Mesenchymal stem cell (in vitro differentiated cells and primary cell): Measurements from ENCODE around the gene LYZL4.

Source experiments
- DNase-seq: peaks from one replicate; pipeline ENCODE4 v3.0.0-alpha.2; 2013
- H2AFZ ChIP-seq: one replicate; pipeline ENCODE4 v1.6.1; 2013; ENCODE audit warnings: low read depth, mild to moderate bottlenecking, control low read depth, inconsistent platforms, low read length, moderate library complexity
- H2AK5ac ChIP-seq: 2 replicates; pipeline ENCODE4 v1.6.1; 2013; ENCODE audit warnings: low read length, moderate library complexity, mild to moderate bottlenecking, inconsistent platforms; ENCODE audit not compliant: severe bottlenecking
- H2BK120ac ChIP-seq: one replicate; pipeline ENCODE4 v1.6.1; 2013; ENCODE audit warnings: low read depth, mild to moderate bottlenecking, inconsistent platforms, low read length, moderate library complexity
- H2BK12ac ChIP-seq, 2 experiments: one replicate each; pipeline ENCODE4 v1.6.1; 2013; ENCODE audit warnings: inconsistent platforms in 2 of 2, low read length in 2 of 2, mild to moderate bottlenecking in 2 of 2, moderate library complexity in 2 of 2, control low read depth in 1 of 2
- H2BK15ac ChIP-seq: one replicate; pipeline ENCODE4 v1.6.1; 2013; ENCODE audit warnings: mild to moderate bottlenecking, low read depth, inconsistent platforms; ENCODE audit not compliant: poor library complexity, severe bottlenecking
- H2BK5ac ChIP-seq: 2 replicates; pipeline ENCODE4 v1.6.1; 2013; ENCODE audit warnings: low read depth, mild to moderate bottlenecking, low read length, control low read depth, inconsistent platforms; ENCODE audit not compliant: poor library complexity, severe bottlenecking
- H3K14ac ChIP-seq, 2 experiments: one replicate each; pipeline ENCODE4 v1.6.1; 2013; ENCODE audit warnings: inconsistent platforms in 2 of 2, low read length in 2 of 2, control low read depth in 1 of 2, mild to moderate bottlenecking in 1 of 2, moderate library complexity in 1 of 2
- H3K18ac ChIP-seq, 2 experiments: one replicate each; pipeline ENCODE4 v1.6.1; 2013; ENCODE audit warnings: inconsistent platforms in 2 of 2, low read length in 2 of 2, control low read depth in 1 of 2, low read depth in 1 of 2, mild to moderate bottlenecking in 1 of 2
- H3K23ac ChIP-seq, 2 experiments: one replicate each; pipeline ENCODE4 v1.6.1; 2013; ENCODE audit warnings: inconsistent platforms in 2 of 2, low read length in 2 of 2, mild to moderate bottlenecking in 2 of 2, moderate library complexity in 2 of 2, control low read depth in 1 of 2
- H3K27ac ChIP-seq: 2 replicates; pipeline ENCODE4 v1.5.1; 2013; ENCODE audit warnings: mild to moderate bottlenecking, moderate library complexity, low read length, control low read depth, inconsistent platforms; ENCODE audit not compliant: poor library complexity, severe bottlenecking
- H3K27me3 ChIP-seq, 2 experiments: 2 replicates each; pipeline versions ENCODE4 v1.6.1 to v1.7.0; 2013; ENCODE audit warnings: low read length in 2 of 2, mild to moderate bottlenecking in 2 of 2, moderate library complexity in 2 of 2, control low read depth in 1 of 2, inconsistent platforms in 1 of 2; ENCODE audit not compliant: control insufficient read depth in 1 of 2, insufficient read depth in 1 of 2
- H3K36me3 ChIP-seq, 2 experiments: 2 replicates each; pipeline versions ENCODE4 v1.6.1 to v1.7.0; 2013; ENCODE audit warnings: low read length in 2 of 2, control low read depth in 1 of 2, inconsistent platforms in 1 of 2, low read depth in 1 of 2, mild to moderate bottlenecking in 1 of 2; ENCODE audit not compliant: insufficient read depth in 2 of 2, control insufficient read depth in 1 of 2
- H3K4ac ChIP-seq, 2 experiments: one replicate each; pipeline ENCODE4 v1.6.1; 2013; ENCODE audit warnings: inconsistent platforms in 2 of 2, low read length in 2 of 2, mild to moderate bottlenecking in 2 of 2, moderate library complexity in 2 of 2, control low read depth in 1 of 2, low read depth in 1 of 2
- H3K4me1 ChIP-seq: 2 replicates; pipeline ENCODE4 v1.6.1; 2013; ENCODE audit warnings: low read depth, low read length, control low read depth; ENCODE audit not compliant: control insufficient read depth, insufficient read depth
- H3K4me2 ChIP-seq: 2 replicates; pipeline ENCODE4 v1.6.1; 2013; ENCODE audit warnings: low read length, mild to moderate bottlenecking, inconsistent platforms; ENCODE audit not compliant: poor library complexity, severe bottlenecking
- H3K4me3 ChIP-seq, 2 experiments: 2 replicates each; pipeline versions ENCODE4 v1.5.1 to v1.7.0; 2013; ENCODE audit warnings: low read length in 2 of 2, mild to moderate bottlenecking in 2 of 2, control low read depth in 1 of 2, low read depth in 1 of 2; ENCODE audit not compliant: insufficient read depth in 1 of 2
- H3K79me1 ChIP-seq: replicated peaks from 2 replicates; pipeline ENCODE4 v1.6.1; 2013; ENCODE audit warnings: mild to moderate bottlenecking, control low read depth, low read length, inconsistent platforms; ENCODE audit not compliant: poor library complexity, severe bottlenecking
- H3K9ac ChIP-seq: 2 replicates; pipeline ENCODE4 v1.7.0; 2013; ENCODE audit warnings: mild to moderate bottlenecking, low read length, moderate library complexity
- H3K9me3 ChIP-seq: 2 replicates; pipeline ENCODE4 v1.7.0; 2013; ENCODE audit warnings: mild to moderate bottlenecking, low read length; ENCODE audit not compliant: control insufficient read depth
- H4K8ac ChIP-seq: one replicate; pipeline ENCODE4 v1.6.1; 2013; ENCODE audit warnings: inconsistent platforms, mild to moderate bottlenecking, low read length, moderate library complexity
- H4K91ac ChIP-seq: one replicate; pipeline ENCODE4 v1.6.1; 2013; ENCODE audit warnings: mild to moderate bottlenecking, low read length, inconsistent platforms
- WGBS: methylation state at CpG from one replicate; pipeline ENCODE4 v1.1.7; 2013; ENCODE audit warnings: mixed read lengths; 5-methylcytosine and 5-hydroxymethylcytosine counted together

Gene LYZL4

DNA sequence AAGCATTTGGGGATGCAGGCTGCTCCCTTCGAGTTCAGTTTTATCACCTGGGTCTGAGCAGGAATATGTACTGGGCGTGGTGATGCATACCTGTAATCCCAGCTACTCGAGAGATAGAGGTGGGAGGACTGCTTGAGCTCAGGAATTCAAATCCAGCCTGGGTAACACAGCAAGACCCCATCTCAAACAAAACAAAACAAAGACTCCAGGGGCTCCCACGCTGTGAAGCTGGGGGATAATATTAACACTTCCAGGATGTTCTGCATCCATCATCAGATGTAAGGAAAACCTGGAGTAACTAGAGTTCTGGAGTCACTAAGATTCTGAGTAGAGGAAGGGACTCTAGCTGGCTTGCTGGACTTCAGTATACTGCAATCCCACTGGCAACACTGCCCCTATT is 40.6 kb downstream of the LYZL4 start:
- DNase-seq = no peak
- Histone ChIP-seq H3K4me1 (no peaks in the 10 kb centered on the region), H3K79me1 (no peaks in the 10 kb centered on the region), H2BK15ac (no peak overlapping the region), H3K36me3 (no peaks in the 10 kb centered on the region), H4K91ac (no peak overlapping the region), H3K27ac (no peak overlapping the region), H2AK5ac (no peak overlapping the region), H3K27me3 (peaks cover 29 to 62% of the 10 kb centered on the region in 2 experiments), H3K4ac (no peak overlapping the region), H3K4me3 (no peak overlapping the region), H3K4me2 (no peak overlapping the region), H2BK12ac (no peak overlapping the region), H3K18ac (no peak overlapping the region), H3K9ac (no peak overlapping the region), H2AFZ (no peak overlapping the region), H2BK5ac (no peak overlapping the region), H4K8ac (no peak overlapping the region), H2BK120ac (no peak overlapping the region), H3K14ac (no peak overlapping the region), H3K23ac (no peak overlapping the region), H3K9me3 (peaks cover 11% of the 10 kb centered on the region)
- 27% methylated on average over 4 of the region's 4 CpGs for WGBS

DNA sequence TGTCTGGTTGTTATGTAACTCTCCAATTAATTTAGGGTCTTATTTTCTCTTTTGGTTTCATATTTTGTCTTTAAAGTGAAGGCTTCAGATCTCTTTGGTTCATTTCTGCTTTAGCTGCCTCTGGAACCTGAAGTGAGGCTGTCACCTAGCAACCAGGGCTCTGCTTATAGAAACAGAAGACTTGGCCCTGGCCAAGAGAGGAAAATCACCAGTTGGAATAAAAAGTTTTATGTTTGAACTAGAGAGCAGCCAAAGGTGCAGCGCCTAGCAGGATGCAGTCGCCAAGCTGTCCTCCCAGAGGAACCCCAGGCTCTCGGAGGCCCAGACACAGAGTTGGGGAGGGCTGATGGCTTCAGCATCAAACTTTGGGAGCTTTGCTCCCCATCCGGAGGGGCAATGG is 41.1 kb downstream of the LYZL4 start:
- H2BK15ac ChIP-seq = no peak overlapping the region
- no peak overlapping the region for H3K14ac ChIP-seq
- no peak overlapping the region for H3K4me3 ChIP-seq
- H3K36me3 ChIP-seq = no peaks in the 10 kb centered on the region
- H2BK12ac ChIP-seq = no peak overlapping the region
- H3K9ac ChIP-seq = no peak overlapping the region
- H3K4ac ChIP-seq = no peak overlapping the region
- H2BK120ac ChIP-seq = no peak overlapping the region
- H3K4me1 ChIP-seq = no peaks in the 10 kb centered on the region
- no peak overlapping the region for H3K23ac ChIP-seq
- H3K18ac ChIP-seq = no peak overlapping the region
- H2AK5ac ChIP-seq = no peak overlapping the region
- H4K8ac ChIP-seq = no peak overlapping the region
- peaks cover 14% of the 10 kb centered on the region for H3K9me3 ChIP-seq
- H3K4me2 ChIP-seq = no peak overlapping the region
- H2AFZ ChIP-seq = no peak overlapping the region
- no peak for DNase-seq
- no peaks in the 10 kb centered on the region for H3K79me1 ChIP-seq
- H4K91ac ChIP-seq = no peak overlapping the region
- 68% methylated on average over 4 of the region's 4 CpGs for WGBS
- H2BK5ac ChIP-seq = no peak overlapping the region
- no peak overlapping the region for H3K27ac ChIP-seq
- peaks cover 29 to 62% of the 10 kb centered on the region in 2 experiments for H3K27me3 ChIP-seq

DNA sequence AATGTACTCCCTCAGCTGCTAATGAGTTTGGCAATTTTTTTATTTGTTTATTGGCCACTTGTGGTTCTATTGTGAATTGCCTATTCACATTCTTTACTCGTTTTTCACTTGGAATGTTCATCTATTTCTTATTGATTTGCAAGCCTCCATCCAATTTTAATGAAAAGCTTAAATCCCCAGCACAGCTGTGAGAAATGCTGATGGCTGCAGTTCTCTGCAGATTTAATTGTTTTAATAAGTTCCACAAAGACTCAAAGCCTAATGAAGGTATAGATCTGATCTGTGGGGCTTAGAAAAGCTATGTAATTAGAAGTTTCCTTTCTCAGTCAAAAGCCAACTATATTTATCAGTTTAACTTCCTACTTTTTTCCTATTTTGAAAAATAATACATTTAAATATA is 41.5 kb downstream of the LYZL4 start:
- H3K27me3 ChIP-seq = peaks cover 29 to 62% of the 10 kb centered on the region in 2 experiments
- no peaks in the 10 kb centered on the region for H3K4me1 ChIP-seq
- H3K4me3 ChIP-seq = no peak overlapping the region
- H3K27ac ChIP-seq = no peak overlapping the region
- no peak overlapping the region for H3K18ac ChIP-seq
- H2BK15ac ChIP-seq = no peak overlapping the region
- 22% methylated on average over 1 of the region's 1 CpG for WGBS
- H2BK120ac ChIP-seq = no peak overlapping the region
- no peak overlapping the region for H2AK5ac ChIP-seq
- DNase-seq = no peak
- no peak overlapping the region for H2AFZ ChIP-seq
- peaks cover 14% of the 10 kb centered on the region for H3K9me3 ChIP-seq
- H2BK12ac ChIP-seq = no peak overlapping the region
- no peaks in the 10 kb centered on the region for H3K36me3 ChIP-seq
- no peak overlapping the region for H2BK5ac ChIP-seq
- no peak overlapping the region for H4K8ac ChIP-seq
- H3K79me1 ChIP-seq = no peaks in the 10 kb centered on the region
- H3K14ac ChIP-seq = no peak overlapping the region
- no peak overlapping the region for H3K23ac ChIP-seq
- no peak overlapping the region for H4K91ac ChIP-seq
- H3K4ac ChIP-seq = no peak overlapping the region
- no peak overlapping the region for H3K4me2 ChIP-seq
- H3K9ac ChIP-seq = no peak overlapping the region

DNA sequence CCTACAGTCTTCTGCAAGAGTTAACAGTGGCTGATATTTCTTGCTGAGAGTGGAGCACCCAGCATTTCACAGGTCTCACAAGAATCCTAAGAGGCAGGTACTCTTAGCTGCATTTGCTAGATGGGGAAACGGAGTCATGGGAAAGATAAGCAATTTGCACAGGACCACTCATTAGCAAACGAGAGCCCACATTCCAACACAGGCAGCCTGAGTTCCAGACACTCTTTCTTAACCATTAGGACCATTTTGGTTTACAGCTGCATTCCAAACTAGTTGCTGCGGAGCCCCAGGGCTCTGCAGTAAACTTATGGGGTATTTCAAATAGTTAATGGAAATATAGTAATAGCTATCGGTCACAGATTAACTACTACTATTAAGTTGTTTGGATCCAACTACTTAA is 42.5 kb downstream of the LYZL4 start:
- WGBS = 36% methylated on average over 2 of the region's 4 CpGs
- H4K8ac ChIP-seq = no peak overlapping the region

More for the DNA sequence above, 42.5 kb downstream of the LYZL4 start:
- H3K18ac ChIP-seq = no peak overlapping the region
- H3K14ac ChIP-seq = no peak overlapping the region
- no peak overlapping the region for H3K9ac ChIP-seq
- no peak overlapping the region for H3K23ac ChIP-seq
- DNase-seq = no peak
- no peak overlapping the region for H2AFZ ChIP-seq
- H3K27me3 ChIP-seq = peaks cover 23 to 56% of the 10 kb centered on the region in 2 experiments
- no peak overlapping the region for H2BK12ac ChIP-seq
- H2BK15ac ChIP-seq = no peak overlapping the region
- H2BK120ac ChIP-seq = no peak overlapping the region
- peaks cover 14% of the 10 kb centered on the region for H3K9me3 ChIP-seq
- H3K4ac ChIP-seq = no peak overlapping the region
- H3K27ac ChIP-seq = no peak overlapping the region
- no peak overlapping the region for H2BK5ac ChIP-seq
- H3K4me3 ChIP-seq = no peak overlapping the region
- H3K79me1 ChIP-seq = no peaks in the 10 kb centered on the region
- no peaks in the 10 kb centered on the region for H3K36me3 ChIP-seq
- H3K4me2 ChIP-seq = no peak overlapping the region
- H2AK5ac ChIP-seq = no peak overlapping the region
- no peaks in the 10 kb centered on the region for H3K4me1 ChIP-seq
- H4K91ac ChIP-seq = no peak overlapping the region
